Activated CD4-positive, alpha-beta T cell treated with anti-CD3 and anti-CD28 coated beads, Interleukin-2, Interleukin-6, amounts not matched to agents 100 ng/mL and 50 ng/mL, durations not matched to agents 16 hours and 8 hours (primary cell): ENCODE measurements around the gene ATG2A.

Experiments used
- DNase-seq: peaks from one replicate; pipeline ENCODE4 v3.0.0-alpha.2; 2020

The ATG2A gene

GRCh38 chr11:64923944-64924909 lies 7.2 kb upstream of the ATG2A start, which contains the start of gene PPP2R5B:
TSS of gene PPP2R5B (plus strand) at chr11:64924689. CDS start at chr11:64925735, 1,046 bp downstream.
- peak; percentile 90 for DNase-seq

GRCh38 chr11:64923151-64923661 lies 6.2 kb upstream of the ATG2A start:
- no peak for DNase-seq

- DNase-seq: no peak
These were observed 4.4 kb upstream of the ATG2A start for GRCh38 chr11:64921384-64921783.

- no peak for DNase-seq
These were observed 3.1 kb upstream of the ATG2A start for GRCh38 chr11:64920124-64920523.

- no peak for DNase-seq
These were observed 2.6 kb upstream of the ATG2A start for GRCh38 chr11:64919627-64920026.

- DNase-seq: peak; percentile 17
These were observed 1.0 kb upstream of the ATG2A start for GRCh38 chr11:64918017-64918416.

GRCh38 chr11:64917663-64917995 lies 620 bp upstream of the ATG2A start:
- DNase-seq: no peak

GRCh38 chr11:64916040-64916774 lies 802 bp downstream of the ATG2A start:
- peak; percentile 56 for DNase-seq

- DNase-seq: no peak
These were observed 1.6 kb downstream of the ATG2A start for GRCh38 chr11:64915376-64915887.

GRCh38 chr11:64914123-64914522 lies 2.9 kb downstream of the ATG2A start:
- no peak for DNase-seq

GRCh38 chr11:64913171-64913727 lies 3.8 kb downstream of the ATG2A start:
- no peak for DNase-seq

GRCh38 chr11:64911689-64912088 lies 5.3 kb downstream of the ATG2A start:
- DNase-seq: no peak

- DNase-seq: no peak
These were observed 5.9 kb downstream of the ATG2A start for GRCh38 chr11:64911142-64911541.

GRCh38 chr11:64910451-64911093 lies 6.4 kb downstream of the ATG2A start:
- DNase-seq: no peak

GRCh38 chr11:64909653-64910343 lies 7.2 kb downstream of the ATG2A start:
- DNase-seq: no peak

- DNase-seq: no peak
These were observed 8.2 kb downstream of the ATG2A start for GRCh38 chr11:64908766-64909165.

- DNase-seq: no peak
These were observed 10.7 kb downstream of the ATG2A start for GRCh38 chr11:64906314-64906635.

GRCh38 chr11:64905516-64906313 lies 11.3 kb downstream of the ATG2A start:
- no peak for DNase-seq

- no peak for DNase-seq
These were observed 13.6 kb downstream of the ATG2A start for GRCh38 chr11:64903291-64903833.

- no peak for DNase-seq
These were observed 14.7 kb downstream of the ATG2A start for GRCh38 chr11:64902102-64902900.
